Heart right ventricle (tissue), 16 donors: Measurements from ENCODE around the gene C16orf96. TPM values are rescaled to one million over a fixed set of nuclear protein-coding genes. Genes with fewer than 3 reads are reported as not detected.
A peak's percentile ranks its signal among the peaks of the same experiment; 100 is the strongest.

Source experiments
- ATAC-seq, 8 donors: fragments of 200-7000 bp; cut with Tn5 transposase; one replicate each; pipeline ENCODE4 v1.9.1; 2020; ENCODE audit warnings: mild to moderate bottlenecking in 8 of 8, moderate library complexity in 8 of 8, moderate number of reproducible peaks in 1 of 8
- DNase-seq, 2 donors: peaks; one replicate each; pipeline ENCODE4 v3.0.0-alpha.2; 2020
- H3K27ac ChIP-seq, 10 donors: fragments of 200-600 bp; sonication (generic) in 2 of 10; one replicate each; pipeline versions ENCODE4 v1.5.0 to v1.8.0; 2020 to 2022; ENCODE audit warnings: mild to moderate bottlenecking in 3 of 10
- H3K27me3 ChIP-seq, 7 donors: fragments of 200-600 bp; one replicate each; pipeline ENCODE4 v1.8.0; 2021 to 2022; ENCODE audit warnings: mild to moderate bottlenecking in 2 of 7
- H3K36me3 ChIP-seq, 9 donors: fragments of 200-600 bp; sonication (generic) in 1 of 9; one replicate each; pipeline versions ENCODE4 v1.5.0 to v1.8.0; 2020 to 2022; ENCODE audit warnings: mild to moderate bottlenecking in 2 of 9
- H3K4me1 ChIP-seq, 9 donors: fragments of 200-600 bp; sonication (generic) in 1 of 9; one replicate each; pipeline versions ENCODE4 v1.5.0 to v1.8.0; 2020 to 2022; ENCODE audit warnings: mild to moderate bottlenecking in 4 of 9
- H3K4me3 ChIP-seq, 10 donors: fragments of 200-600 bp; sonication (generic) in 2 of 10; one replicate each; pipeline versions ENCODE4 v1.5.0 to v1.8.0; 2020 to 2022; ENCODE audit warnings: mild to moderate bottlenecking in 7 of 10, moderate library complexity in 2 of 10
- H3K9me3 ChIP-seq, 11 donors: fragments of 200-600 bp in 10 of 11; sonication (generic) in 2 of 11; one replicate each; pipeline versions ENCODE4 v1.5.0 to v1.8.0; 2013 to 2022; ENCODE audit warnings: mild to moderate bottlenecking in 2 of 11, control low read depth in 1 of 11, moderate library complexity in 1 of 11
- CTCF ChIP-seq, 9 donors: fragments of 200-600 bp; sonication (generic) in 2 of 9; IDR thresholded peaks; one replicate each; pipeline versions ENCODE4 v1.5.0 to v1.8.0; 2021 to 2022; ENCODE audit warnings: antibody characterized with exemption in 9 of 9, mild to moderate bottlenecking in 5 of 9, moderate library complexity in 1 of 9
- WGBS, 2 donors: extraction: QIAGEN DNeasy Blood & Tissue Kit; methylation state at CpG; one replicate each; pipeline ENCODE4 v1.1.7; 2013; ENCODE audit warnings: inconsistent platforms in 1 of 2; 5-methylcytosine and 5-hydroxymethylcytosine counted together
- intact Hi-C, 10 donors: fragments of 100-400 bp; cut with DNase I; formaldehyde crosslinking; loops; one replicate each; pipeline versions ENCODE4 v1.11.1 to v1.14.2; 2022
- polyA plus RNA-seq, 2 donors: library from polyadenylated mRNA; stranded (reverse); fragments of 200-250 nt; gene quantifications; one replicate each; pipeline ENCODE4 v1.2.3, GENCODE V29; 2013
- total RNA-seq, 10 donors: library from RNA; stranded (reverse); fragmentation: NEBNext Ultra II Directional in 3 of 10; extraction: Animal tissue kit (Norgen Biotek cat#: 25700) in 3 of 10; gene quantifications; one replicate each; pipeline versions ENCODE4 v1.2.1 to v1.2.4, GENCODE V29; 2021 to 2023
- donor health status: Arrhythmogenic right ventricular cardiomyopathy.
- donor health status: ischemic (EF 13 %, LVEDD 7.1; RV severe dilation, severe dysfunction).
- donor health status: healthy with polysubstance abuse.
- donor health status: DM: no; HTN: yes; CAD: no.
- donor health status: DM: no; HTN: no; CAD: no.
- donor health status: ischemic (EF 25% LVEDD 6.9; RV normal size, moderate dysfunction).
- donor health status: ischemic (EF 25% LVEDD 5.7; RV mildly dilated, moderate dysfunction).
- donor health status: healthy.
- donor health status: DM: yes; HTN: yes; CAD: no.
- donor health status: Ischemic cardiomyopathy.
- donor health status: ischemic (EF 35%, LVEDD 5.7; RV mildly dilated, moderate dysfunction).
- donor health status: nonischemic (EF 11% LVEDD 7.7; RV severe dilation, severe dysfunction).
- donor health status: DM: yes; HTN: yes; CAD: no.
- donor health status: PGD.
- donor health status: ischemic (EF 29% LVEDD 5.4; RV normal size, mild dysfunction).
- donor health status: nonischemic (EF 23%, LVEDD 6.1; RV moderate dilation, normal function).

Gene C16orf96
- total and polyA plus RNA-seq, 12 donors, result 0.01 to 0.21 (median 0.07) TPM; not detected in 1

- H3K9me3 ChIP-seq, result no peaks in the 10 kb centered on the region
- H3K4me1 ChIP-seq, result peaks cover 26 to 72% (median 61%) of the 10 kb centered on the region in 9 donors
- intact Hi-C loops, result loop anchor here in 4 of 10 donors (2.0 to 10.0 kb wide), 5 partner anchors 33 to 439 kb away; partner anchors contain the start of gene SEC14L5 (in 2 of the 4)
- H3K27ac ChIP-seq, result peak overlapping the region in 9 of 10 donors; percentile 4 to 87 (median 68)
- peak overlapping the region in 2 of 10 donors; percentile 2 to 19 for H3K4me3 ChIP-seq
- no peak for TF ChIP-seq CTCF (IDR thresholded peaks at IDR 0.05)
- no peaks in the 10 kb centered on the region for H3K27me3 ChIP-seq
- WGBS, 2 donors, result 31 to 47% methylated on average over 5 of the region's 5 CpGs
- DNase-seq, result no peak
- peak in 2 of 8 donors; percentile 4 to 31 for ATAC-seq
- H3K36me3 ChIP-seq, result peaks cover 0 to 35% (median 0%) of the 10 kb centered on the region in 9 donors
Observed at GRCh38 chr16:4515611-4516233, 40.4 kb upstream of the C16orf96 start.

DNA sequence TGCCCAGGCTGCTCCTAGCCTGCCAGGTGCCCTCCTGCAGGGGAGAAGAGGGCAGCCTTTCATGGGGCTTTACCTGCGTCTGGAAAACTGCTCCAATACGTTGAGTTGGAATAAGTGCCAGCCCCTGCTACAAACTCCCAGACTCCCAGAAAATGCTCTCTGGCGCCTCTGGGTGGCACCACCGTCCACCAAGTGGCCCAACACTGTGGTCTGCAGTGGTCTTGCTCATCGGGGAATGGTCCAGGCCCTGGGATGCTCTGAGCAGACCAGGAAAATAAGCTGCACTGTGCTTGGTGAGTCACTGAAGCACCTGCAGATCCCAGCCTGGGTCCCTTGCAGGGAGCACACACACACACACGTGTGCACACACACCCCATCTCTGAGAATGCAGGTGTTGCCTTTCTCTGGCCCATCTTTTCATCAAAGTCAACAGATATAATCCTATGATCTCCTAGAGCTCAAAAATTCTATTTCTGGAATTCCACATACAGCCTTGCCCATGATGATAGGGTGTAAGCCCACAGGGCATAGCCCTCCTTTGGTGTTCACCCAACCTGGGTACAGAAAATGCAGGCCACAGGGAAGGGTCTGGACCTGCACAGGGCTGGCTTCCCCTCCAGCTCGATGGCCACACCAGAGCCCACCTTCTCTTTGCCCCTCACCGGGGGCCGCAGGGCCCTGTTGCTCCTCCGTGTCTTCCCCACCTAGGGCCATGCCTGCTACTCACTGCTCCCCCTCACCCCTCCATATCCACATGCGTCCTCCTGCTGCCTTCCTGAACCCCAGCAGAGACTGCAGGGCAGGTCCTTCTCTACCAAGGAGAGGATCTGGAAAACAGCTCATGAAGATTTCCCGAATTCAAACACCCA, 38.1 kb upstream of the C16orf96 start:
- Histone ChIP-seq H3K27me3 (no peaks in the 10 kb centered on the region), H3K36me3 (peaks cover 0 to 12% (median 0%) of the 10 kb centered on the region in 9 donors), H3K27ac (peak overlapping the region in 1 of 10 donors; percentile 5), H3K4me1 (peaks cover 22 to 65% (median 50%) of the 10 kb centered on the region in 9 donors), H3K9me3 (no peaks in the 10 kb centered on the region), H3K4me3 (no peak overlapping the region)
- WGBS, 2 donors, result 59 to 63% methylated on average over 12 of the region's 12 CpGs
- intact Hi-C loops, result loop anchor here in 4 of 10 donors (5.0 to 10.0 kb wide), 4 partner anchors 67 to 437 kb away; partner anchors contain the start of gene SEC14L5 (in 2 of the 4)
- no peak for DNase-seq
- TF ChIP-seq CTCF (IDR thresholded peaks at IDR 0.05), result peak; percentile 32 to 66 (median 56)
- peak in 3 of 8 donors; percentile 8 to 24 (median 19) for ATAC-seq

DNA sequence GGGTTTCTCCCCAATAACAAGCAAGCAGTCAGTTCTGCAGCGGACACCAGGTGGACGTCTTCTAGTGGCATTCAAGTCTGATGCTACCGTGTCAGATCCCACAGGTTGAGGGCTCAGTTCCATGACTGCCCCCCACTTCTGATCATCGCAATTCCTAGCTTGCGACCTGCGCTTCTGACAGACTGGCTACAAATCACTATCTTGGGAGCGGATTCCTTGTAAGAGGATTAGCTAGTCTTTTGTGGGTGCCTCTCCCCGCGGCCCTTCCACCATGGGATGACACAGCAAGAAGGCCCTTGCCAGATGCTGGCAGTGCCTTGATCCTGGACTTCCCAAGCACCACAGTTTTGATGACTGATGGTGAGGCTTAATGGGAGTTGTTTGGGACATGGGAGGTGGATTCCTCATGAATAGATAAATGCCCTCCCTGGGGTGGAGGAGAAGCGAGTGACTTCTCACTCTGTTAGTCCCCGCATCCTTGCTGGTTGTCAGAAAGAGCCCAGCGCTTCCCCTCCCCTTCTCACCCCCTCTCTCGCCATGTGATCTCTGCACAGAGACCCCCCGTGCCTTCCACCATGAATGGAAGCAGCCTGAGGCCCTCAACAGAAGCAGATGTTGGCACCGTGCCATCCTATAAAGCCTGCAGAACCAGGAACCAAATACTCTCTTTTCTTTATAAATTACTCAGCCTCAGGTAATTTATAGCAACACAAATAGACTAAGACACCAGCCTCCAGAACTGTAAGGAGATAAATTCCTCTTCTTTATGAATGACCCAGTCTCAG, 36.7 kb upstream of the C16orf96 start:
- Histone ChIP-seq H3K4me3 (no peak overlapping the region), H3K36me3 (no peaks in the 10 kb centered on the region), H3K9me3 (no peaks in the 10 kb centered on the region), H3K27me3 (no peaks in the 10 kb centered on the region), H3K27ac (no peak overlapping the region), H3K4me1 (peaks cover 8 to 65% (median 50%) of the 10 kb centered on the region in 9 donors)
- intact Hi-C loops, result loop anchor here in 4 of 10 donors (5.0 to 10.0 kb wide), 4 partner anchors 65 to 435 kb away; partner anchors contain the start of gene SEC14L5 (in 2 of the 4)
- ATAC-seq (no peak), DNase-seq (no peak)
- WGBS, 2 donors, result 89% methylated on average over 15 of the region's 15 CpGs
- TF ChIP-seq CTCF (IDR thresholded peaks at IDR 0.05), result no peak

DNA sequence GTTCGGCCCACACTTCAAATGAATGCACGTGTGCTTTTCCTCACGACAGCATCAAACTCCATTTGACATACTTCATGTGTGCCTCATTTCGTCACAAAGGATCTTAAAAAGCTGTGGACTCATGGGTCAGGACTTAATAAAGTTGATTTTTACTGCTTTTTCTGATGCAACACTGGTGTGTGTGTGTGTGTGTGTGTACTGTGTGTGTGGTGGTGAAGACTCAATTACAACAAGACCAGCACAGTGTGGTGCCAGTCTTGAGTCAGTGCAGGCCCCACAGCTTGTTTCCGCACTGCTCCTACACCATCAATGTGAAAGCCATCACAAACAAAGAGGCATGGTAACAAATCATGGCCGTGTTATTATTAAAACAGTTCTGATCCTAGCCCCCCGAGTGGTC, 35.2 kb upstream of the C16orf96 start:
- Histone ChIP-seq H3K27ac (no peak overlapping the region), H3K36me3 (no peaks in the 10 kb centered on the region), H3K4me1 (peaks cover 8 to 65% (median 49%) of the 10 kb centered on the region in 9 donors), H3K27me3 (no peaks in the 10 kb centered on the region), H3K9me3 (no peaks in the 10 kb centered on the region), H3K4me3 (no peak overlapping the region)
- ATAC-seq (no peak), DNase-seq (no peak)
- TF ChIP-seq CTCF (IDR thresholded peaks at IDR 0.05), result no peak
- intact Hi-C loops, result no loop called here
- 85 to 86% methylated on average over 7 of the region's 7 CpGs for WGBS, 2 donors
